ENCODE measurements around the gene ZNF143.

DNA sequence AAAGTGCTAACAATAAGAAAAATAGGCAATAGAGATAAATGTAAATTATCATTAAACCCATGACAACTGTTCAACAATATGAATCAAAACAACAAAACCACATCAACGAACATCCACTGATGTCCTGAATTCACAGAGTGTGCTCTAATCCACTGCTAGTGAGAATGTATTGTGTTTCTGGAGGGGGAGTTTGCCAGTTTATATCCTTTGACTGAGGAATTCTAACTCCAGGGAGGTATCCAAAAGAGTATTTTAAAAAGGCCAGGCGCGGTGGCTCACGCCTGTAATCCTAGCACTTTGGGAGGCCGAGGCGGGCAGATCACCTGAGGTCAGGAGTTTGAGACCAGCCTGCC lies 110.9 kb downstream of the ZNF143 start:
- TF ChIP-seq, protein P1, sequence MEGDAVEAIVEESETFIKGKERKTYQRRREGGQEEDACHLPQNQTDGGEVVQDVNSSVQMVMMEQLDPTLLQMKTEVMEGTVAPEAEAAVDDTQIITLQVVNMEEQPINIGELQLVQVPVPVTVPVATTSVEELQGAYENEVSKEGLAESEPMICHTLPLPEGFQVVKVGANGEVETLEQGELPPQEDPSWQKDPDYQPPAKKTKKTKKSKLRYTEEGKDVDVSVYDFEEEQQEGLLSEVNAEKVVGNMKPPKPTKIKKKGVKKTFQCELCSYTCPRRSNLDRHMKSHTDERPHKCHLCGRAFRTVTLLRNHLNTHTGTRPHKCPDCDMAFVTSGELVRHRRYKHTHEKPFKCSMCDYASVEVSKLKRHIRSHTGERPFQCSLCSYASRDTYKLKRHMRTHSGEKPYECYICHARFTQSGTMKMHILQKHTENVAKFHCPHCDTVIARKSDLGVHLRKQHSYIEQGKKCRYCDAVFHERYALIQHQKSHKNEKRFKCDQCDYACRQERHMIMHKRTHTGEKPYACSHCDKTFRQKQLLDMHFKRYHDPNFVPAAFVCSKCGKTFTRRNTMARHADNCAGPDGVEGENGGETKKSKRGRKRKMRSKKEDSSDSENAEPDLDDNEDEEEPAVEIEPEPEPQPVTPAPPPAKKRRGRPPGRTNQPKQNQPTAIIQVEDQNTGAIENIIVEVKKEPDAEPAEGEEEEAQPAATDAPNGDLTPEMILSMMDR (conservative IDR thresholded peaks at IDR 0.05; ENCODE audit: low read length), result no peak
- no peak for TF ChIP-seq EZH2phosphoT487 (IDR thresholded peaks at IDR 0.05; ENCODE audit: borderline replicate concordance)
